HG03095 (cell line): ENCODE measurements around the gene BRMS1.
"Not testable (repeated sequence)": the region's sequence is repeated elsewhere in the genome, so short reads cannot be mapped to it uniquely, and the experiment has no call there.

Experiments used
- ATAC-seq: cut with Tn5 transposase; IDR thresholded peaks from one replicate; pipeline ENCODE4 v1.9.1; 2021; ENCODE audit warnings: moderate library complexity; ENCODE audit not compliant: unreplicated experiment

Gene BRMS1

GRCh38 chr11:66344550-66345315 lies at the start of gene BRMS1:
TSS of gene BRMS1 (minus strand) at chr11:66345104. CDS start at chr11:66342234, 2,870 bp downstream.
- ATAC-seq = peak; percentile 57

- no peak for ATAC-seq
Observed at GRCh38 chr11:66393954-66394353, 49.0 kb upstream of the BRMS1 start.

- no peak for ATAC-seq
Observed at GRCh38 chr11:66391322-66391721, 46.4 kb upstream of the BRMS1 start.

- no peak for ATAC-seq
Observed at GRCh38 chr11:66388780-66389386, 44.0 kb upstream of the BRMS1 start.

GRCh38 chr11:66386171-66387069 lies 41.5 kb upstream of the BRMS1 start:
- ATAC-seq = no peak

- not testable (repeated sequence) for ATAC-seq
Observed at GRCh38 chr11:66384316-66384715, 39.4 kb upstream of the BRMS1 start.

GRCh38 chr11:66380264-66380663 lies 35.4 kb upstream of the BRMS1 start:
- ATAC-seq = not testable (repeated sequence)

GRCh38 chr11:66373690-66374287 lies 28.9 kb upstream of the BRMS1 start:
- ATAC-seq = not testable (repeated sequence)

- ATAC-seq = no peak
Observed at GRCh38 chr11:66373265-66373664, 28.4 kb upstream of the BRMS1 start.

- peak; percentile 69 for ATAC-seq
Observed at GRCh38 chr11:66371627-66372415, 26.9 kb upstream of the BRMS1 start, which contains the start of gene SLC29A2. TSS of gene SLC29A2 (minus strand) at chr11:66371760. CDS start at chr11:66371591, 169 bp downstream.

- ATAC-seq = no peak
Observed at GRCh38 chr11:66369073-66369894, 24.4 kb upstream of the BRMS1 start.

GRCh38 chr11:66368484-66368883 lies 23.6 kb upstream of the BRMS1 start:
- no peak for ATAC-seq

- no peak for ATAC-seq
Observed at GRCh38 chr11:66367561-66368312, 22.8 kb upstream of the BRMS1 start.

GRCh38 chr11:66366844-66367477 lies 22.1 kb upstream of the BRMS1 start:
- no peak for ATAC-seq

- ATAC-seq = no peak
Observed at GRCh38 chr11:66365711-66366619, 21.1 kb upstream of the BRMS1 start.

- no peak for ATAC-seq
Observed at GRCh38 chr11:66365166-66365565, 20.3 kb upstream of the BRMS1 start.
